Stimulated activated CD8-positive, alpha-beta memory T cell treated with anti-CD3 and anti-CD28 coated beads, Interleukin-7, amount 100 ng/mL, for 24 hours (primary cell): ENCODE results near the gene ACAD11.
"Not testable (repeated sequence)": the region's sequence is repeated elsewhere in the genome, so short reads cannot be mapped to it uniquely, and the experiment has no call there.

Source experiments
- DNase-seq: peaks from one replicate; pipeline ENCODE4 v3.0.0-alpha.2; 2020; ENCODE audit warnings: low read depth

Gene ACAD11

DNA sequence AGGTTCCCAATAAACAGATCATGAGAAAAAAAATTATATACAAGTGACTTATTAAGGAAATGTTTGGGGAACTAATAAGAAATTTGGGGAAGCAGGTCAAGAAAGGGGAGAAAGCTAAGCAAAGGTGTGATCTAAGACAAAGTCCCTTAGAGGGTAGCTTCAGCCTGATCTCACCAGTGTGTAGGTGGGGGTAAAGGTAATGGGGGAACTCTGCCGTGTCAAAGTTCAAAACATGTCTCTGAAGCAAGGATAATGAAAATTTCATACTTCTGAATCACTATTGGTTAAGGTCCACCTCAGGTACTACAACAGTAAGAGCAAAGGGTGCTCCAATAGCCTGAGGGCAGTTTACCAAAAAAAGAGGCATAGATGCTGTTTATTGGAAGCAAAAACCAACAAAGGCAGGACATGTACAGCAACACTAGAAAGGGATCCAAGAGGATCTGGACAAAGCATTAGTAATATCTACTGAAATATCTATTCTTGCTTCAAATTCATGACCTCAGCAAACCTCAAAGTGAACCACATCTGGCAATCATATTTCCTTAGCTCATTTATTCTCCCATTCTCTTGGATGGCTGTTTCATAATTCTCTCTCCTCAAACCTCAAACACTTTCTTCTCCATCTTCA is 6.9 kb downstream of the ACAD11 start:
- no peak for DNase-seq

GRCh38 chr3:132650153-132650552 is 9.5 kb downstream of the ACAD11 start:
- no peak for DNase-seq

GRCh38 chr3:132645058-132645457 is 14.6 kb downstream of the ACAD11 start:
- DNase-seq: no peak

DNA sequence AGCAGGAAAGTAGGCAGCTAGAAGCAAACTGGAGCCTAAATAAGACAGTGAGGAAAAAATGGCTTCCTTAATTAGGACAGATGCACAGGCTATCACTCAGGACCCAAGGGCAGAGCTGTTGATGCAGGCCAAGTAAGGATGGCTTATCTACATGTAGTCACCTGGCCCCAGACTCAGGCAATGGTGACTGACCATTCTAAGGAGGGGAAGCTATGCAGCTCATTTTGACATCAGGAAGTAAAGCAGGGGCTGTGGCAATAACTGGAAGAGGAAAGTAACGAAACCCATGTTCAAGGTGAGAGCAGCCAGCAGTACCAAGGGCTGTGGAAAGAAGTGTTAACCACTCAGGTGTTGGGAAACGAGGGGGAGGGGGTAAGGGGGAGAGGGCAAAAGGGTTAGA is 16.2 kb downstream of the ACAD11 start:
- no peak for DNase-seq

DNA sequence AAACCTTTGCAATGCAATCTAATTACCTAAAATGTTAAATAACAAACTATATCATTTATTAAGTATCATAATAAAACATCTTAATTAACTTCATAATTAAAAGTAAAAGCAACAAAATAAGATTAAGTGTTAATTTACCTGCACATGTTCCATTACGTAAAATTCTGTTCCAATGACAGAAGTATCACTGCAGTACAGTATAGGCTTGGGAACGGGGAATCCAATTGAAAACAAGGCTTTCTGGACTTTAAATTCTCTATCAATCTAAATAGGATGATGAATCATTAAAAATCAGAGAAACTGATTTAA is 17.1 kb downstream of the ACAD11 start:
- DNase-seq: no peak

- no peak for DNase-seq
These were observed 17.6 kb downstream of the ACAD11 start for GRCh38 chr3:132641837-132642538.

DNA sequence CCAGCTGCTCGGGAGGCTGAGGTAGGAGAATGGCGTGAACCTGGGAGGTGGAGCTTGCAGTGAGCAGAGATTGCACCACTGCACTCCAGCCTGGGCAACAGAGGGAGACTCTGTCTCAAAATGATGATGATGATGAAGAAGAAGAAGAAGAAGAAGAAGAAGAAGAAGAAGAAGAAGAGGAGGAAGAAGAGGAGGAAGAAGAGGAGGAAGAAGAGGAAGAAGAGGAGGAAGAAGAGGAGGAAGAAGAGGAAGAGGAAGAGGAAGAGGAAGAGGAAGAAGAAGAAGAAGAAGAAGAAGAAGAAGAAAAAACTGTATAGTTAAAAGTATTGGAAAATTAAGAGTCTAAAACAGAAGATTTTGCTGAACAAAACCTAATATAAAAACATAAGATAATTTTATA is 18.2 kb downstream of the ACAD11 start:
- not testable (repeated sequence) for DNase-seq

- no peak for DNase-seq
These were observed 20.9 kb downstream of the ACAD11 start for GRCh38 chr3:132638706-132639105.

GRCh38 chr3:132637590-132637989 is 22.0 kb downstream of the ACAD11 start:
- DNase-seq: no peak

DNA sequence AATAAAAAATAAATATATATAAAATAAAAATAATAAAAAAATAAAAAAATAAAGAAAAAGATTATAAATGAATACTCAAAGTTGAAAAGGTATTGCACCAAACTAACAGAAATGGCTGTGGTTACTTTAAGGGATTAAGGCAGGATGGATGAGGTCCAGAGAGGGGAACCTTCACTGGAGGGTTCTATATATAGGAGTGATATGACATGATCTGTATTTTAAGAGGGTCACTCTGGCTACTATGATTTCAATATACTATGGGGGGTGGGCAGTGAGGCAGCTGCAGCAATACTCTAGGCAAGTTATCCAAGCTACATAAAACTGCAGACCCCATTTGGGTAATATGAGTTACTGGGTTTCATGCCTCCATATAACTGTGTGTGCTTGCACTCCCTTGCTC is 24.6 kb downstream of the ACAD11 start:
- no peak for DNase-seq

GRCh38 chr3:132630612-132631011 is 29.0 kb downstream of the ACAD11 start:
- DNase-seq: no peak

GRCh38 chr3:132629928-132630327 is 29.7 kb downstream of the ACAD11 start:
- no peak for DNase-seq

DNA sequence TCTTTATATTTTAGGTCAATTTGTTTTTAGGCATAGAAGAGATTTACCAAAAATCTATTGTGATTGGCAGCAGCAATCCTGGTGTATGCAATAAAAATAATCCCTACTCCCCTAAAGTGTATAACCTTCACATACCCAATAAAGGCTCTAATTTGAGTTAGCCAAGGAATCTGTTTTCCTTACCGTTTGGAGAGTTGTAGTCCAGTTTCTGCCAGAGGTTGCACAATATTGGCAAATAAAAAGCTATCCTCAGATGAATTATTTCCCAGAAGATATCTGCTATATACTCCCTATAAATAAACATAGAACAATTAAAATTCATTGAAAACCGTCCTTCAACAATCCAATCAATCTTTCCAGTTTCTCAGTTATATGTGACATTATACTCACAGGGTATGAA is 31.5 kb downstream of the ACAD11 start:
- no peak for DNase-seq

GRCh38 chr3:132626955-132627354 is 32.7 kb downstream of the ACAD11 start:
- DNase-seq: no peak

DNA sequence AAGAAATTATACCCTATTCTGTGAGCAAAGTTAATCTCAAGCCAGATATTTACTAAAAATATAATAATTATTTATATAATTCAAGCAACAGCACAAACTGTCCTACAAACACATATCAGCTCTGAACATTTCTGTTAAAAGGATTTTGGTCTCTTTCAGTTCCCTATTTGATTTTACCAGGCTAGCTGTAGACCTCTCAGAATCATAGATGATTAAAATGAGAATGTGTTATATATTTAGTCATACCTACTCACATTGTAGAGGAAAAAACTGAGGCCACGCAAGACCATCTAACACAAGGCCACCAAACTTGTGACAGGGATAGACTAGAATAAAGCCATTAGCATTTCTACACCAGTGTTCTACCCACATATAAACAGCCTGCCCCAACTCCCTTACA is 34.0 kb downstream of the ACAD11 start:
- DNase-seq: no peak

DNA sequence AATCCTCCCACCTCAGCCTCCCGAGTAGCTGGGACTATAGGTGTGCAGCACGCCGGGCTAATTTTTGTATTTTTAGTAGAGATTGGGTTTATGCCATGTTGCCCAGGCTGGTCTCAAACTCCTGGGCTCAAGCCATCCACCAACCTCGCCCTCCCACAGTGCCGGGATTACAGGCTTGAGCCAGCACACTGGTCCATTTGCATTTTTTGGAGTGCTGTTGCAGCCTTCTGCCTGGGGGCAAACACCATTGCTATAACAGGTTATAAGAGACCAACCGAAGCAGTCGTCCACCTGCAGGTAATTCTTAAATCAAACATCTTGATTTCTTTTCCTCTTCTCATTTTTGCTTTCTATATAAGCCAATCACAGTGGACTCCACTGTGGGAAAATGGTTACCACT is 34.8 kb downstream of the ACAD11 start:
- DNase-seq: no peak

GRCh38 chr3:132623646-132624045 is 36.0 kb downstream of the ACAD11 start:
- no peak for DNase-seq

DNA sequence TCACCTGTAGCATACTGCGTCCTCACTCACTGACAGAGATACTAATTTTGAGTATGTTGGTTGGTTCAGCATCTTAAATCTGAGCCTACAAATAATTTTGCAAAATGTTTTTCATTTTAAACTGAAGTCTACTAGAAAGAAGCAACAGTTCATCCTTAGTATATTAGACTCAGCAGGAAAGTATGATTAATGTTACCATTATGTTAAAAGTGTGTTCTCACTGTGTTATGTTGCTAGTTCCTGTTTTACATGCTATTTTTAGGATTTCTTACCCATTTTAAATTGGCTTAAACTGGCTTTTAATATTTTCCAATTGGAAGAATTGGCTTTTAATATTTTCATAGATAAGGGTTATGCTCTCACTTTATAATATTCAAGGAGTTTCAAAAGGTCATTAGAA is 36.8 kb downstream of the ACAD11 start:
- no peak for DNase-seq

GRCh38 chr3:132622148-132622547 is 37.5 kb downstream of the ACAD11 start:
- no peak for DNase-seq

GRCh38 chr3:132616780-132617179 is 42.8 kb downstream of the ACAD11 start:
- no peak for DNase-seq

DNA sequence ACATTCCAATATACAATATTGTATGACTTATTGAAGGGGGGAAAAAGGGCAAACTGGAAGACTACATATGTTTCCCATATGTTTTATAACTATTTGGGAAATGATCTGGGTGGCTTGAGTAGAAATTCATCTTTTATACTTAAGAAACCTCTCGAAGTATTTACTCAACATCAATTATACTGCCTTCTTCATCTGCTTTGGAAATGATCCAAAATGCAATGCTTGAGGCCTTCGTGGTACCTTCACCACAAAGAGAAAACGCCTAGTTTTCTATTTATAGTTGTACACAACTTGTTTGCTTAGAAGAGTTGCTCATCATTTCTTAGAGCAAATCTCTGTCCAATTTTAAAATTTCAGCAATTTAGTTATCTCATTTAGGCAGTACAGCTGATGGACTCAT is 43.7 kb downstream of the ACAD11 start:
- DNase-seq: no peak

DNA sequence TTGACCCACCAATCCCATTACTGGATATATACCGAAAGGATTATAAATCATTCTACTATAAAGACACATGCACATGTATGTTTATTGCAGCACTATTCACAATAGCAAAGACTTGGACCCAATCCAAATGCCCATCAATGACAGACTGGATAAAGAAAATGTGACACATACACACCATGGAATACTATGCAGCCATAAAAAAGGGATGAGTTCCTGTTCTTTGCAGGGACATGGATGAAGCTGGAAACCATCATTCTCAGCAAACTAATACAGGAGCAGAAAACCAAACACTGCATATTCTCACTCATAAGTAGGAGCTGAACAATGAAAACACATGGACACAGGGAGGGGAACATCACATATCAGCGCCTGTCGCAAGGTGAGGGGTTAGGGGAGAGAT is 44.3 kb downstream of the ACAD11 start:
- DNase-seq: not testable (repeated sequence)

DNA sequence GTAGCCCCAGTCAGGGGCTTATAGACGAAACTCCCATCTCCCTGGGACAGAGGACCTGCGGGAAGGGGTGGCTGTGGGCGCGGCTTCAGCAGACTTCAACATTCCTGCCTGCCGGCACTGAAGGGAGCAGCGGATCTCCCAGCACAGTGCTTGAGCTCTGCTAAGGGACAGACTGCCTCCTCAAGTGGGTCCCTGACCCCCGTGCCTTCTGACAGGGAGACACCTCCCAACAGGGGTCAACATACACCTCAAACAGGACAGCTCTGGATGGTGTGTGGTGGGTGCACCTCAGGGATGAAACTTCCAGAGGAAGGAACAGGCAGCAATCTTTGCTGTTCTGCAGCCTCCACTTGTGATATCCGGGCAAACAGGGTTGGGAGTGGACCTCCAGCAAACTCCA is 53.0 kb downstream of the ACAD11 start:
- DNase-seq: not testable (repeated sequence)

- DNase-seq: no peak
These were observed 53.5 kb downstream of the ACAD11 start for GRCh38 chr3:132606085-132606484.
